Measurements from ENCODE around the gene TOM1L2. TPM values are rescaled to one million over a fixed set of nuclear protein-coding genes. Genes with fewer than 3 reads are reported as not detected.

The TOM1L2 gene
- total RNA-seq, 1 donor from 2014 or later: 33.7 TPM

DNA sequence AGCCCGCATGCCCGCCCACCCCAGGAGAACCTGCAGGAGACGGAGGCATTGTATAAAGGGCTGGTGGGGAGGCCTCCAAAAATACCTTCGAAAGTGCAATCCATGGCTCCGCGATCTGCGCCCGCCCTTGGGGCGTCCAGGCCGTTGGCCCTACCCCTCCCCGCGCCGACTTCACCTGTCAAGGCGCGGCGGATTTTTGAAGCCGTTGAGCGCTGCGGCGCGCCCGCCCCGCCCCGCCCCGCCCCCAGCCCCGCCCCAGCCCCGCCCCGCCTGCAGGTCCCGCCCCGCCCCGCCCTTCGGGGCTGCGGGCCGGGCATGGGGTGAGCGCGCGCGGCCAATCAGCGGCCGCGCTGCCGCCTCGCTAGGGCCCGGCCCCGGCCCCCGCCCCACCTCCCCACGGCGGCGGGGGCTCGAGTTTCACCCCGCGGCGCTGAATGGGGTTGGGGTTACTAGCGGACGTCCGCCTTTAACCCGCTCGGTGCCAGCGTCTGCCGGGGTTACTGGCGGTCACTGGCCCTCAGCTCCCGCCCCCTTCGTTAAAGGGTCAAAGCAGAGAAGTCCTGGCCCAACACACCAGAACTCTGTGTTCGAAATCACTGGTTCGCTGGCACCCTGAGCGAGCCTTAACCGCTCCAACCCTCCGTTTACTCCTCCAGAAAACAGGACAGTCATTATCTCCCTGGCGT is 148.6 kb downstream of the TOM1L2 start:
- DNase-seq (ENCODE audit: extremely low read depth, low read depth, low spot score): no peak

GRCh38 chr17:17822616-17823015 is 149.6 kb downstream of the TOM1L2 start:
- DNase-seq (ENCODE audit: extremely low read depth, low read depth, low spot score): no peak

GRCh38 chr17:17822189-17822588 is 150.0 kb downstream of the TOM1L2 start:
- no peak for DNase-seq (ENCODE audit: extremely low read depth, low read depth, low spot score)

DNA sequence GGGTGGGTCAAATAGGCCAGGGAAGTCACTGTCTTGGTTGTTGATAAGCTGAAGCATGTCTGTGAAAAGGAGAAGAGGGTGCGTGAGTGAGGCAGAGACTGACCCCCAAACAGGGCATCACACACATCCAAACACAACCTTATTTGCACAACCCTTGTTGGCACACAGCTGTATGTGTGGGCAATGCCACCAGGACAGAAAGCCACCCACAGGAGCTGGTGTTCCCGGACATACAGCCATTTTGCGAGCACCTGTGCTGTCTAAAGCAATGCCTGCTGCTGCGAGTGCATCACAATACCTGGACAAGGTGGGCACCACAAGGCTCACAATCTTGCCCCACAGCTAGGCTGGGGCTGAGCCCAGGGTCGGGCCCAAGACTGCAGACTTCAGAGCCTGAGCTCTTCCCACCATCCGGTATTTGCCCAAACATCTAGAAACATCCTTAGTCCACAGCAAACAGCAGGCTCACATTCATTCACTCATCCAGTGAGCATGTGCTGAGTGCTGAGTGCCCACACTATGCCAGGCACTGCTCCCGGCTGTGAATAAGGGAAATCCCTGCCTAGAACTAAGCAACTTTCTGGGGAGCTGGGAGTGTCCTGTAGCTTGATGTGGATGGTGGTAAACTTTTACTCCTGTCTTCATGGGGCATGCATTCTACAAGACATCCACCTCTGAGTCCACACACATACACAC is 151.6 kb downstream of the TOM1L2 start:
- no peak for DNase-seq (ENCODE audit: extremely low read depth, low read depth, low spot score)

DNA sequence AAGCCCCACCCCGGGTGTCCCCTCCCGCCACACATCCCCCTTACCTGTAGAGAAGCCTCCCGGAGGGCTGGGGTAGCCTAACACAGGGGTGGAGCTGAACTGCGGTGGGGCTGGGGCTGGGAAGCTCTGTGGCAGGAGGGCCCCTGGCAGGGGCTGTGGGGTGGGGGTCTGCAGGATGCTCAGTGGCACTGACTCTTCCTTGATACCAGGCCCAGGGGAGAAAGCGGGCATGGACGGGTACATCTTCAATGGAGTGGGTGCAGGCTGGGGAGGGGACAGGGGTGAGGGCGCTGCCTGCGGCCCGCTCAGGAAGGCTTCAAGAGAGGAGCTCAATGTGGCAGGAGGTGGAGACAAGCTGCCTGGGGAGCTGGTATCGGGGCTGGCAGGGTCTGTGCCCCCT is 152.2 kb downstream of the TOM1L2 start:
- DNase-seq (ENCODE audit: extremely low read depth, low read depth, low spot score): no peak

- DNase-seq (ENCODE audit: extremely low read depth, low read depth, low spot score): no peak
Measured at GRCh38 chr17:17819561-17819995, 152.6 kb downstream of the TOM1L2 start.

DNA sequence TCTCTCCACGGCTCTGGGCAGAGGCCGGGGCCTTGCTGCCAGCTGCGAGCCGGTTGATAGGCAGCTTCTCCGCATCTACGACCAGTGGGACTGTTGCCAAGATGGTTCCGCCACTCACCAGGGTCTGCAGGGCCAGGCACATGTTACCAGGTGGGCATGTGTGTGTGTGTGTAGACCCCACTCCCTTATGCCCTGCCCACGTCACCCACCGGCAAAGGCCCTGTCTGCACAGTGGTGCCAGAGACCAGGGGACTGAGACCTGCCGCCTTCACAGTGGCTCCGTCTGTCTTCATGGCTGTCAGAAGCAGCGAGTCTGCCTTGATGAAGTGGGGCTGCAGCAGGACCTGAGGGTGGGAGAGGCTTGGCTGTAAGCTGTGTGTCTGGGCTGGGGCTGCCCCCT is 153.1 kb downstream of the TOM1L2 start:
- no peak for DNase-seq (ENCODE audit: extremely low read depth, low read depth, low spot score)

DNA sequence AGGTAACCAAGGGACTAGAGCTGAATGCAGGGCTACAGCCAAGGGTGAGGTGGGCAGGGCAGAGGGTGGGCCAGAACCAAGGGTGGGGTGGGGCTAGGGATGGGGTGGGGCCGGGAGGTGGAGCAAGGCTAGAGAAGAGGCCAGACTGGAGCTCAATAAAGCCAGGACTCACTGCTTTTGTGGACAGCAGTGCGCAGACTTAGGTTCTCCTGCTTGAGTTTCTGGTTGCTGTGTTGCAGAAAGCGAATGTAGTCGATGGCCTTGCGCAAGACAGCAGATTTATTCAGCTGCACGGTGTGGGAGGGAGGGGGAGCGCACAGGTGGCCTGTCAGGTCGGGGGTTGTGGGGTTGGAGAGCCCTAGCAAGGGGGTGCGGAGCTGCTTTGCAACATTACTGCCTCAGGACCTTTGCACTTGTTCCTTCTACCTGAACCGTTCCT is 154.1 kb downstream of the TOM1L2 start:
- no peak for DNase-seq (ENCODE audit: extremely low read depth, low read depth, low spot score)

- DNase-seq (ENCODE audit: extremely low read depth, low read depth, low spot score): no peak
Measured at GRCh38 chr17:17817552-17817947, 154.7 kb downstream of the TOM1L2 start.

GRCh38 chr17:17816831-17817551 is 155.2 kb downstream of the TOM1L2 start:
- no peak for DNase-seq (ENCODE audit: extremely low read depth, low read depth, low spot score)

DNA sequence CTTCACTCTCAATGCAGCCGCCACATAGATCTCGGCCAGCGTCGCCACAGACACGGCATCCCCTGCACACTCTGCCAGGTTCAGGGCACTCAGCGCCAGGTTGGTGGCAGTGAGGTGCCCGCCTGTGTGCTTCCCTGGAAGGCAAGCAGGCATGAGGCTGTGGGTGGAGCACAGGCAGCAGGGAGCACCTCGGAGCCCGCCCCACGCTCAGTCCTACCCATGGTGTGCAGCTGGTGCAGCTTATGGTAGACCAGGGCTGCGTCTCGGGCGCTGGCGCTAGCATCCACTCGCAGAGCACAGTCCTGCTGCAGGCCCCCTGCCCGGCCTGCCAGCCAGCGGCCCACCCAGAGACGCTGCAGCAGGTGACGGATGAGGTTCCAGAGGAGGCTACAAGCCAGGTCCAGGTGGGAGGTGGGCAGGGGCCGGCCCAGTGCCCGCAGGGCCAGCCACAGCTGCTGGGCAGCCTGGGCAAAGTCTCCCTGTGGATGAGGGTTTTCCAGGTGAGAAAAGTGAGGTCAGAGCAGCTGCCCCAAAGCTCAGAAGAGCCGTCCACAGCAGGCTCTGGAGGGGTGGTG is 155.9 kb downstream of the TOM1L2 start:
- DNase-seq (ENCODE audit: extremely low read depth, low read depth, low spot score): no peak

- no peak for DNase-seq (ENCODE audit: extremely low read depth, low read depth, low spot score)
Measured at GRCh38 chr17:17815436-17816200, 156.6 kb downstream of the TOM1L2 start.

GRCh38 chr17:17815062-17815406 is 157.2 kb downstream of the TOM1L2 start:
- no peak for DNase-seq (ENCODE audit: extremely low read depth, low read depth, low spot score)

- DNase-seq (ENCODE audit: extremely low read depth, low read depth, low spot score): no peak
Measured at GRCh38 chr17:17814162-17815061, 157.8 kb downstream of the TOM1L2 start.

DNA sequence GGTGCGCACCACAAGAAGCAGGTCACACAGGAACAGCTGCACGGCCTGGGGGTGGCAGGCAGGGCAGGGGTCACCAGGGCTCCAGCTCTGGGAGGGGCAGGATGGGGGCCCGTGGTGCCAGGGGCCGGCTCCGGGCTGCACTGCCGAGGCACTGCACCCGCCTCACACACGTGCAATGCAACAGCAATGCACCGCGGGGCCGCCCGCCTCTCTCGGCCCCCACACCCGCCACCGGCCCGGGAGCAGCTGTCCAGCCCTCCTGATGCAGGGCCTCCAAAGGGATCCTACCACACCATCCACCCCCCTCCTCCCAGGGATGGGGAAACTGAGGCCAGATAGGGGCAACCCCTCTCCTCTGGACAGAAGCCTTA is 158.5 kb downstream of the TOM1L2 start:
- no peak for DNase-seq (ENCODE audit: extremely low read depth, low read depth, low spot score)

GRCh38 chr17:17813055-17813724 is 159.0 kb downstream of the TOM1L2 start:
- DNase-seq (ENCODE audit: extremely low read depth, low read depth, low spot score): no peak

GRCh38 chr17:17812211-17813054 is 159.8 kb downstream of the TOM1L2 start:
- DNase-seq (ENCODE audit: extremely low read depth, low read depth, low spot score): no peak
